Uterus (tissue), 4 donors: ENCODE data around the gene FLVCR2. TPM values are rescaled to one million over a fixed set of nuclear protein-coding genes. Genes with fewer than 3 reads are reported as not detected.

Source experiments
- DNase-seq, 2 donors: peaks; one replicate each; pipeline ENCODE4 v3.0.0-alpha.2; 2019 to 2020
- H3K27ac ChIP-seq, 2 donors: fragments of 200-600 bp; sonication (generic); 1 replicate in 1 of 2; 2 replicates in 1 of 2; pipeline ENCODE4 v1.5.1; 2016 to 2018
- H3K27me3 ChIP-seq, 2 donors: fragments of 200-600 bp; sonication (generic); one replicate each; pipeline ENCODE4 v1.5.1; 2018 to 2019; ENCODE audit warnings: control low read depth in 1 of 2
- H3K36me3 ChIP-seq, 2 donors: fragments of 200-600 bp; sonication (generic); one replicate each; pipeline ENCODE4 v1.5.1; 2019; ENCODE audit warnings: control low read depth in 1 of 2
- H3K4me1 ChIP-seq, 2 donors: fragments of 200-600 bp; sonication (generic); one replicate each; pipeline ENCODE4 v1.5.1; 2018 to 2019; ENCODE audit warnings: control low read depth in 1 of 2
- H3K4me3 ChIP-seq, 2 donors: fragments of 200-600 bp; sonication (generic); 1 replicate in 1 of 2; 2 replicates in 1 of 2; pipeline ENCODE4 v1.5.1; 2018 to 2019; ENCODE audit warnings: mild to moderate bottlenecking in 1 of 2
- H3K9me3 ChIP-seq, 2 donors: fragments of 200-600 bp; sonication (generic); one replicate each; pipeline ENCODE4 v1.5.1; 2019; ENCODE audit warnings: control low read depth in 1 of 2
- CTCF ChIP-seq, 4 experiments: fragments of 200-600 bp in 2 of 4; fragments of 450-650 bp in 2 of 4; sonication (generic) in 2 of 4; IDR thresholded peaks; one replicate each; pipeline ENCODE4 v1.5.1; 2016 to 2019; ENCODE audit warnings: antibody characterized with exemption in 4 of 4, mild to moderate bottlenecking in 2 of 4, moderate library complexity in 1 of 4
- POLR2A ChIP-seq, 2 donors: fragments of 450-650 bp; IDR thresholded peaks; one replicate each; pipeline ENCODE4 v1.6.1; 2016; ENCODE audit warnings: antibody characterized with exemption in 2 of 2, mild to moderate bottlenecking in 1 of 2, moderate library complexity in 1 of 2
- intact Hi-C: fragments of 100-400 bp; cut with DNase I; formaldehyde crosslinking; loops from one replicate; pipeline ENCODE4 v1.15.1; 2023; ENCODE audit warnings: low total_unique reads
- total RNA-seq, 4 donors: library from RNA; depleted of rRNA in 3 of 4; stranded (reverse); fragments of >200 nt in 3 of 4; gene quantifications; one replicate each; pipeline versions ENCODE4 v1.1.0 to v1.2.4, GENCODE V29; 2014 to 2023
- donor health status: DM: yes; HTN: yes; CAD: no.

The FLVCR2 gene
- total RNA-seq, 4 donors from 2014 or later, result 2.3 to 15.0 (median 3.3) TPM

DNA sequence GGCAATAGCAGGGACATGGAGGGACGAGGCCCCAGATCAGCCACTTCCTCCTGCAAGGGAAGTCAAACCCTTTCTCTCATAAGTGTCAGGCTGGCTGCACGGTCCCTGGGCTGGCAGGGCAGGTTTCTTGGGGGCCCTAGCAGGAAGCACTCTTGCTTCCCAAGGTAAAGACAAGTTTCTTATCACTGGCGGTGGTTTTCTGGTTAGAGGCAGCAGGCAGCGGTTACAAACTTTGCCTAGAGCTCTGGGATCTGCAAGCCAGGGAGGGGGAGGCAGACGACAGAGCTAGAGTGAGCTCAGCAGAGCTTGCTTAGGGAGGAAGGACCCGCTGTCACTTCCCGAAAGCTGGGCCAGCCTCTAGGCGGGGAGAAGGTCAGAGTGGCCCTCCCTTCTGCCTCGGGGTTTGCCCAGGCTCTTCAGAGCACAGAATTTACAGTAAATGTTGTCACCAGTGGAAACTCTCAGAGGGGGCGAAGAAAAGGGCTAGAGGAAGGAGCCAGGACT, 35.8 kb upstream of the FLVCR2 start:
- H3K9me3 ChIP-seq, result no peaks in the 10 kb centered on the region

DNA sequence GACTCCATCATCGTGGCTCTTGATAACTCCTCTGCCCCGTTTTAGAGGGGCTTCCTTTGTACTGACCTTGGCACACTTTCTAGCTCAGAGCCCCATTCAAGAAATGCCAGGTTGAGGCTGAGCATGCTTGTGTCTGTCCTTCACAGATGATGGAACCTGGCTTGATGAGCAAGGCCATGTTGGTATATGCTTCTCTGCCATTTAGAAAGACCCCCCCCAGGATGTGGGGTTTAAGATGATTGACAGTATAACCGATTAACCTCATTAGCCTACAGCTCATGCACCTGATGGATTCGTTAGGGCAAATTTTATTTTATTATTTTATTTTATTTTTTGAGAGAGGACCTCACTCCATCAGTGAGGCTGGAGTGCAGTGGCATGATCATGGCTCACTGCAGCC, 35.2 kb upstream of the FLVCR2 start:
- intact Hi-C loops, result no loop called here
- Histone ChIP-seq H3K36me3 (no peaks in the 10 kb centered on the region), H3K27ac (no peak overlapping the region), H3K27me3 (no peaks in the 10 kb centered on the region), H3K9me3 (no peaks in the 10 kb centered on the region), H3K4me1 (no peaks in the 10 kb centered on the region), H3K4me3 (no peak overlapping the region)
- TF ChIP-seq CTCF (IDR thresholded peaks at IDR 0.05), result no peak
- TF ChIP-seq POLR2A (IDR thresholded peaks at IDR 0.05), result no peak
- no peak for DNase-seq

More for the DNA sequence above, 35.8 kb upstream of the FLVCR2 start:
- H3K4me1 ChIP-seq, result no peaks in the 10 kb centered on the region
- TF ChIP-seq POLR2A (IDR thresholded peaks at IDR 0.05) (no peak), CTCF (IDR thresholded peaks at IDR 0.05) (no peak)
- DNase-seq, result peak in 1 of 2 donors; percentile 28
- H3K36me3 ChIP-seq, result no peaks in the 10 kb centered on the region
- intact Hi-C loops, result no loop called here
- H3K27ac ChIP-seq, result no peak overlapping the region
- H3K4me3 ChIP-seq, result no peak overlapping the region
- no peaks in the 10 kb centered on the region for H3K27me3 ChIP-seq

DNA sequence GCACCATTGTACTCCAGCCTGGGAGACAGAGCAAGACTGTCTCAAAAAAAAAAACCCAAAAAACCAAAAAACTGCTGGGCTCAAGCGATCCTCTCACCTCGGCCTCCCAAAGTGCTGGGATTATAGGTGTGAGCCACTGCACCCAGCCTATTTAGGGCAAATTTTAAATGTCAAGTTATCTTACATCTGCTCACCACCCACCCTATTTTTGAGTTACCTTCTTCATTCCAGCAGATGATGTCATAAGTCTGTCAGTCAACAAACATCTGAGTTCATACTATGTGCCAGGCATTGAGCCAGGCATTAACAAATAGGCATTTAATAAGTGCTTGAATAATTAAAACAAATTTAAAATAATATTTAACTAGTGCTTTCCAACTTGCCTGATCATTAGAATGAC, 34.6 kb upstream of the FLVCR2 start:
- Histone ChIP-seq H3K4me3 (no peak overlapping the region), H3K4me1 (no peaks in the 10 kb centered on the region), H3K36me3 (no peaks in the 10 kb centered on the region), H3K27ac (no peak overlapping the region), H3K9me3 (no peaks in the 10 kb centered on the region), H3K27me3 (no peaks in the 10 kb centered on the region)
- no peak for DNase-seq
- TF ChIP-seq CTCF (IDR thresholded peaks at IDR 0.05), result no peak
- TF ChIP-seq POLR2A (IDR thresholded peaks at IDR 0.05), result no peak
- intact Hi-C loops, result no loop called here

GRCh38 chr14:75545907-75546306, 32.5 kb upstream of the FLVCR2 start:
- H3K4me1 ChIP-seq, result no peaks in the 10 kb centered on the region
- no peaks in the 10 kb centered on the region for H3K9me3 ChIP-seq
- H3K27ac ChIP-seq, result no peak overlapping the region
- intact Hi-C loops, result no loop called here
- no peaks in the 10 kb centered on the region for H3K36me3 ChIP-seq
- no peak for DNase-seq
- no peak overlapping the region for H3K4me3 ChIP-seq
- H3K27me3 ChIP-seq, result no peaks in the 10 kb centered on the region
- TF ChIP-seq POLR2A (IDR thresholded peaks at IDR 0.05), result no peak
- TF ChIP-seq CTCF (IDR thresholded peaks at IDR 0.05), result no peak

DNA sequence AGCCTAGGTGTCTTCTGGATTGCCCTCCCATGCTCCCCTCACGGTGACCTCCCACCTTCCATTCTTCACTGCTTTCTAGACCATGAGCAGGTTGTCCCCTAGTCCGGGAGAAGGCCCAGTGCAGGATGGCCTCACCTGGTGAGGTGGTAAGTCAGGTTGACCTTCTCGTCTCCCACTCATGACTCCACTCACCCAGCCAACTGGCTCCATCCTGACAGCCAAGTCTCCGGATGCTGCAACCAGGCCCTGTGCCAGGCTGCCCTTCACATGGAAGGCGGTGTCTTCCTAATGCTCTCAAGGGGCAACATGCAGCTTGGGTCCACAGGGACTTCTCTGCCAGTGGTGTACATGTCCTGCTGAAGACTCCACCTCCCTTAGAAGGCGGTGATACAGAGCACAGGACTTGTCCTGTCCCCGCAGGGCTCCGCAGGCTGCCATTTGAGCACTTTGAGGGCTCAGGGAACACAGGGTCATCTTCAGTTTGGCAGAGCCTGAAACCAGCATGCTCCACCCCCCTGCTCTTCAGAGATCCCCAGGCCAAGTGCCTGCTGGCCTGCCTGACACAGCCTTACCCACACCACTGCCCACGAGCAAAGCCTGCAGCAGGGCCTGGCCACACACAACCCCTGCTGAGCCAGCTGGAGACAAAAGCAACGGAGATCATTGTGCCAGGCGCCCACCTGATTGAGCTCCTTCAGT, 30.7 kb upstream of the FLVCR2 start:
- H3K27ac ChIP-seq, result no peak overlapping the region
- H3K36me3 ChIP-seq, result no peaks in the 10 kb centered on the region
- no peaks in the 10 kb centered on the region for H3K27me3 ChIP-seq
- no peaks in the 10 kb centered on the region for H3K4me1 ChIP-seq
- no peaks in the 10 kb centered on the region for H3K9me3 ChIP-seq
- TF ChIP-seq POLR2A (IDR thresholded peaks at IDR 0.05) (no peak), CTCF (IDR thresholded peaks at IDR 0.05) (no peak)
- intact Hi-C loops, result no loop called here
- H3K4me3 ChIP-seq, result no peak overlapping the region
- no peak for DNase-seq
